Measurements from ENCODE around the gene ZNF532.

DNA sequence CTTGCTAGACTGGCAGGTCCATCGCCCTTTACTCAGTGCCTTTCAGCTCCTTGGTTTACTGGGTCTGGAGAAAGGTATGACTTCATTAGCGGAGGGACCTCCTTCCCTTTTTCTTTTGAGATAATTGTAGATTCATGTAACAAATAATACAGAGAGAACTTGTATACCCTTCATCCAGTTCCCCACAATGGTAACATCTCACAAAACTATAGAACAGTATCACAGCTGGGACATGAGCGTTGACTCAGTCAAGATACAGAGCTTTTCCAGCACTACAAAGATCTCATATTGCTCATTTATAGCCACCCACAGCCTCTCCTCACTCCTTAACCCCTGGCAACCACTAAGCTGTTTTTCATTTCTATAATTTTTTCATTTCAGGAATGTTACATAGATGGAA, 59.8 kb downstream of the ZNF532 start:
- TF ChIP-seq, protein P1, sequence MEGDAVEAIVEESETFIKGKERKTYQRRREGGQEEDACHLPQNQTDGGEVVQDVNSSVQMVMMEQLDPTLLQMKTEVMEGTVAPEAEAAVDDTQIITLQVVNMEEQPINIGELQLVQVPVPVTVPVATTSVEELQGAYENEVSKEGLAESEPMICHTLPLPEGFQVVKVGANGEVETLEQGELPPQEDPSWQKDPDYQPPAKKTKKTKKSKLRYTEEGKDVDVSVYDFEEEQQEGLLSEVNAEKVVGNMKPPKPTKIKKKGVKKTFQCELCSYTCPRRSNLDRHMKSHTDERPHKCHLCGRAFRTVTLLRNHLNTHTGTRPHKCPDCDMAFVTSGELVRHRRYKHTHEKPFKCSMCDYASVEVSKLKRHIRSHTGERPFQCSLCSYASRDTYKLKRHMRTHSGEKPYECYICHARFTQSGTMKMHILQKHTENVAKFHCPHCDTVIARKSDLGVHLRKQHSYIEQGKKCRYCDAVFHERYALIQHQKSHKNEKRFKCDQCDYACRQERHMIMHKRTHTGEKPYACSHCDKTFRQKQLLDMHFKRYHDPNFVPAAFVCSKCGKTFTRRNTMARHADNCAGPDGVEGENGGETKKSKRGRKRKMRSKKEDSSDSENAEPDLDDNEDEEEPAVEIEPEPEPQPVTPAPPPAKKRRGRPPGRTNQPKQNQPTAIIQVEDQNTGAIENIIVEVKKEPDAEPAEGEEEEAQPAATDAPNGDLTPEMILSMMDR (conservative IDR thresholded peaks at IDR 0.05; ENCODE audit: low read depth, low read length) = no peak
- no peak for TF ChIP-seq EZH2 (IDR thresholded peaks at IDR 0.05; ENCODE audit: borderline replicate concordance, low read depth, low read length, poor library complexity, severe bottlenecking)
